BE2C (cell line): Measurements from ENCODE around the gene CDH23.

ENCODE experiments used
- DNase-seq: peaks from one replicate; pipeline ENCODE4 v3.0.0-alpha.2; 2020
- H3K27me3 ChIP-seq: fragments of 250-450 bp; sonication (Bioruptor Pico); 2 replicates; pipeline ENCODE4 v1.5.1; 2020; ENCODE audit warnings: mild to moderate bottlenecking
- H3K36me3 ChIP-seq: fragments of 250-450 bp; sonication (Bioruptor Pico); 2 replicates; pipeline ENCODE4 v1.5.1; 2020; ENCODE audit warnings: mild to moderate bottlenecking
- H3K4me1 ChIP-seq: fragments of 250-450 bp; sonication (Bioruptor Pico); 2 replicates; pipeline ENCODE4 v1.5.1; 2020
- H3K4me3 ChIP-seq: 2 replicates; pipeline ENCODE4 v1.5.1; 2011; ENCODE audit warnings: low read depth, low read length
- H3K9me3 ChIP-seq: fragments of 250-450 bp; sonication (Bioruptor Pico); 2 replicates; pipeline ENCODE4 v1.5.1; 2020
- TF ChIP-seq, protein P1 (sequence below): IDR thresholded peaks from 2 replicates; pipeline ENCODE4 v1.5.1; 2012; ENCODE audit warnings: mild to moderate bottlenecking, low read depth, low read length

Gene CDH23

GRCh38 chr10:71379118-71379766, 17.5 kb upstream of the CDH23 start:
- H3K4me1 ChIP-seq, result no peaks in the 10 kb centered on the region
- TF ChIP-seq, protein P1, sequence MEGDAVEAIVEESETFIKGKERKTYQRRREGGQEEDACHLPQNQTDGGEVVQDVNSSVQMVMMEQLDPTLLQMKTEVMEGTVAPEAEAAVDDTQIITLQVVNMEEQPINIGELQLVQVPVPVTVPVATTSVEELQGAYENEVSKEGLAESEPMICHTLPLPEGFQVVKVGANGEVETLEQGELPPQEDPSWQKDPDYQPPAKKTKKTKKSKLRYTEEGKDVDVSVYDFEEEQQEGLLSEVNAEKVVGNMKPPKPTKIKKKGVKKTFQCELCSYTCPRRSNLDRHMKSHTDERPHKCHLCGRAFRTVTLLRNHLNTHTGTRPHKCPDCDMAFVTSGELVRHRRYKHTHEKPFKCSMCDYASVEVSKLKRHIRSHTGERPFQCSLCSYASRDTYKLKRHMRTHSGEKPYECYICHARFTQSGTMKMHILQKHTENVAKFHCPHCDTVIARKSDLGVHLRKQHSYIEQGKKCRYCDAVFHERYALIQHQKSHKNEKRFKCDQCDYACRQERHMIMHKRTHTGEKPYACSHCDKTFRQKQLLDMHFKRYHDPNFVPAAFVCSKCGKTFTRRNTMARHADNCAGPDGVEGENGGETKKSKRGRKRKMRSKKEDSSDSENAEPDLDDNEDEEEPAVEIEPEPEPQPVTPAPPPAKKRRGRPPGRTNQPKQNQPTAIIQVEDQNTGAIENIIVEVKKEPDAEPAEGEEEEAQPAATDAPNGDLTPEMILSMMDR, result no peak

DNA sequence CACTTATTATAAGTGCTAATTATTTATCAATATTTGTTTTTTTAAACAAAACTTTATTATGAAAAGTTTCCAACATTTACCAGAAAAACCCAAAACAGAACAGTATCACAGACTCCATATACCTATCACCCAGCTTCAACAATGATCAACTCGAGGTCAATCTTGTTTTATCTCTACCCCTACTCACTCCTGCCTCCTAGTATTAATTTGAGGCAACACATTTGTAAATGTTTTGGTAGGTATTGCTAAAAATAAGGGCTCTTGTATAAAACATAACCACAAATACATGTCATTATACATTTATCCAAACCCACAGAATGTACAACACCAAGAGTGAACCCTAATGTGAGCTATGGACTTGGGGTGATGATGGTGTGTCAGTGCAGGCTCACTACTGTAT, 15.9 kb upstream of the CDH23 start:
- TF ChIP-seq, protein P1, result no peak
- H3K4me3 ChIP-seq, result no peak overlapping the region
- H3K9me3 ChIP-seq, result no peaks in the 10 kb centered on the region
- H3K4me1 ChIP-seq, result no peaks in the 10 kb centered on the region
- H3K36me3 ChIP-seq, result no peaks in the 10 kb centered on the region
- H3K27me3 ChIP-seq, result no peaks in the 10 kb centered on the region
- no peak for DNase-seq

More at GRCh38 chr10:71379118-71379766, 17.5 kb upstream of the CDH23 start:
- Histone ChIP-seq H3K27me3 (no peaks in the 10 kb centered on the region), H3K4me3 (no peak overlapping the region), H3K9me3 (no peaks in the 10 kb centered on the region), H3K36me3 (no peaks in the 10 kb centered on the region)
- DNase-seq, result no peak

DNA sequence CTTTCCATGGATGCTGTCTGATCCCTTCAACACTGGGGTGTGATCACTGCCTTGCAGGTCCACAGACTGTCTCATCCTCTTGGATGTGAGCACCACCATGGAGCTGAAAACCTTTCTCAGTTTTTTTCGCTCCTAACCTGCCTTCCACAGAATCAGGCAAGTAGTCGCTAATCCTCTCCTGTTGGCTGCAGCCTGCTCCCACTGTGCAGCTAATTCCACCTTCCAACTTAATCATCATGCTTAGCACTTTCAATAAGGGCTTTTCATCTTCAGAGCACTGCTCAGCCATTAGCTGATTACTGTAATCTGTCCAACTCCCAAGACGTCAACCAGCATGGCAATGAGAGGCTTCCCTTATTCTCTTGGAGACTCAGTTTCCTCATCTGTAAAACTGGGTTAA, 15.1 kb upstream of the CDH23 start:
- no peaks in the 10 kb centered on the region for H3K27me3 ChIP-seq
- H3K4me1 ChIP-seq, result no peaks in the 10 kb centered on the region
- H3K36me3 ChIP-seq, result no peaks in the 10 kb centered on the region
- DNase-seq, result no peak
- TF ChIP-seq, protein P1, result no peak
- no peaks in the 10 kb centered on the region for H3K9me3 ChIP-seq
- H3K4me3 ChIP-seq, result no peak overlapping the region

GRCh38 chr10:71382028-71382427, 14.7 kb upstream of the CDH23 start:
- DNase-seq, result no peak
- TF ChIP-seq, protein P1, result no peak
- H3K27me3 ChIP-seq, result no peaks in the 10 kb centered on the region
- H3K4me3 ChIP-seq, result no peak overlapping the region
- H3K36me3 ChIP-seq, result no peaks in the 10 kb centered on the region
- H3K4me1 ChIP-seq, result no peaks in the 10 kb centered on the region
- H3K9me3 ChIP-seq, result no peaks in the 10 kb centered on the region

DNA sequence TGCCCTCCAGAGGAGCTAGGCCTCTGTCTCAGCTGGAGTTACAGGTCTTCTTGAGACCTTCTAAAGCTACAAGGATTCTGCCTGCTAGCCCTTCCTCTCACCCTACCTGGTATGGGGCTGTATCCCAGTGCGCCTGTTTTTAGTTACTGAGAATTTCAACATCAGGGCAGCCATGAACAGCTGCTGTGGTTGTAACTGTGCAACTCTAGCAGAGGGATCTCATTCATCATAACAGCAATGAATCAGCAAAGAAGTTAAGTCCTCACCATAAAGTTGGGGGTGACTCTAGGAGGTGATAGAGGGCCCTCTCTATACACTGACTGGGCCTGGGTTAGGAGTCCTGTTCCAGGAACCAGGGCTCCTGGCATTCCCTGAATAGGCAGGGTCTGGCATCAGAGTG, 14.0 kb upstream of the CDH23 start:
- TF ChIP-seq, protein P1, result no peak
- H3K9me3 ChIP-seq, result no peaks in the 10 kb centered on the region
- H3K4me1 ChIP-seq, result no peaks in the 10 kb centered on the region
- H3K36me3 ChIP-seq, result no peaks in the 10 kb centered on the region
- H3K4me3 ChIP-seq, result no peak overlapping the region
- no peaks in the 10 kb centered on the region for H3K27me3 ChIP-seq
- DNase-seq, result no peak

GRCh38 chr10:71383972-71384687, 12.6 kb upstream of the CDH23 start:
- no peaks in the 10 kb centered on the region for H3K9me3 ChIP-seq
- TF ChIP-seq, protein P1, result peak; percentile 88
- peak; percentile 83 for DNase-seq
- no peaks in the 10 kb centered on the region for H3K4me1 ChIP-seq
- H3K36me3 ChIP-seq, result no peaks in the 10 kb centered on the region
- H3K4me3 ChIP-seq, result no peak overlapping the region
- no peaks in the 10 kb centered on the region for H3K27me3 ChIP-seq
